Middle frontal gyrus (tissue), 1 donor: ENCODE results near the gene ARHGAP9.
"Not testable (repeated sequence)": the region's sequence is repeated elsewhere in the genome, so short reads cannot be mapped to it uniquely, and the experiment has no call there.

Source experiments
- DNase-seq: peaks from one replicate; pipeline ENCODE4 v3.0.0-alpha.2; 2015; ENCODE audit warnings: low spot score; ENCODE audit errors: extremely low spot score

ARHGAP9 gene

GRCh38 chr12:57495051-57495701 is 15.5 kb upstream of the ARHGAP9 start:
- DNase-seq = not testable (repeated sequence)

GRCh38 chr12:57491393-57492280 is 12.0 kb upstream of the ARHGAP9 start:
- DNase-seq = no peak

GRCh38 chr12:57490126-57490525 is 10.5 kb upstream of the ARHGAP9 start:
- DNase-seq = no peak

GRCh38 chr12:57489157-57489641 is 9.5 kb upstream of the ARHGAP9 start:
- DNase-seq = no peak

GRCh38 chr12:57488402-57489156 is 8.9 kb upstream of the ARHGAP9 start:
- no peak for DNase-seq

- DNase-seq = peak; percentile 98
These were observed 8.1 kb upstream of the ARHGAP9 start, which contains the start of gene MARS1 for GRCh38 chr12:57487597-57488401. Gene MARS1 (plus strand): TSS chr12:57488068. CDS start chr12:57488091, 23 bp downstream.

- no peak for DNase-seq
These were observed 7.5 kb upstream of the ARHGAP9 start for GRCh38 chr12:57487055-57487596.

- no peak for DNase-seq
These were observed 6.0 kb upstream of the ARHGAP9 start for GRCh38 chr12:57485695-57486094.

- DNase-seq = no peak
These were observed 3.8 kb upstream of the ARHGAP9 start for GRCh38 chr12:57483466-57483865.

- no peak for DNase-seq
These were observed 2.0 kb upstream of the ARHGAP9 start for GRCh38 chr12:57481671-57482070.

- no peak for DNase-seq
These were observed 657 bp downstream of the ARHGAP9 start for GRCh38 chr12:57479043-57479375.

- DNase-seq = no peak
These were observed 1.7 kb downstream of the ARHGAP9 start for GRCh38 chr12:57477710-57478681.

- no peak for DNase-seq
These were observed 2.5 kb downstream of the ARHGAP9 start for GRCh38 chr12:57476993-57477709.

- DNase-seq = no peak
These were observed 3.3 kb downstream of the ARHGAP9 start for GRCh38 chr12:57476162-57476992.

GRCh38 chr12:57475271-57476161 is 4.2 kb downstream of the ARHGAP9 start:
- no peak for DNase-seq

GRCh38 chr12:57474862-57475261 is 4.8 kb downstream of the ARHGAP9 start:
- DNase-seq = no peak

- DNase-seq = no peak
These were observed 5.2 kb downstream of the ARHGAP9 start for GRCh38 chr12:57474430-57474829.
